IMR-90 (cell line): Measurements from ENCODE around the gene JPT2. TPM values are rescaled to one million over a fixed set of nuclear protein-coding genes. Genes with fewer than 3 reads are reported as not detected.

ENCODE experiments used
- ATAC-seq: fragments of 200-7000 bp; cut with Tn5 transposase; 2 replicates; pipeline ENCODE4 v1.9.1; 2020; ENCODE audit warnings: low read depth, mild to moderate bottlenecking, moderate library complexity
- BruUV-seq: library from RNA; stranded (reverse); fragments of 400-500 nt; replicated peaks from 2 replicates; lab custom pipeline; 2021; lab: Mats Ljungman, UMichigan
- CTCF ChIA-PET: fragments of 300-600 bp; formaldehyde crosslinking; extraction: SDS; loops from one replicate; lab custom pipeline; 2021; ENCODE audit warnings: antibody characterized with exemption; lab: Yijun Ruan, JAX
- POLR2A ChIA-PET: fragments of 300-600 bp; sonication (Branson Sonifier 250); formaldehyde crosslinking; loops from one replicate; lab custom pipeline; 2022; ENCODE audit warnings: antibody characterized with exemption; ENCODE audit not compliant: unreplicated experiment; lab: Charles Lee
- DNase-seq: peaks from one replicate; pipeline ENCODE4 v3.0.0; 2013
- H2AFZ ChIP-seq: replicated peaks from 2 replicates; pipeline ENCODE3; 2013; ENCODE audit warnings: low read length, mild to moderate bottlenecking; ENCODE audit not compliant: poor library complexity
- H2AK5ac ChIP-seq: 2 replicates; pipeline ENCODE4 v1.6.1; 2013; ENCODE audit warnings: low read depth, low read length, inconsistent platforms
- H2AK9ac ChIP-seq: replicated peaks from 2 replicates; pipeline ENCODE3; 2013; ENCODE audit warnings: mild to moderate bottlenecking, low read depth, low read length, moderate library complexity; ENCODE audit not compliant: poor library complexity
- H2BK120ac ChIP-seq: 2 replicates; pipeline ENCODE4 v1.6.1; 2013; ENCODE audit warnings: low read depth, low read length, inconsistent platforms
- H2BK15ac ChIP-seq: 3 replicates; pipeline ENCODE4 v1.6.1; 2013; ENCODE audit warnings: low read depth, low read length, inconsistent platforms
- H2BK20ac ChIP-seq: 2 replicates; pipeline ENCODE4 v1.6.1; 2013; ENCODE audit warnings: low read depth, mild to moderate bottlenecking, inconsistent platforms, low read length, moderate library complexity
- H2BK5ac ChIP-seq: 2 replicates; pipeline ENCODE4 v1.6.1; 2013; ENCODE audit warnings: mild to moderate bottlenecking, low read depth, low read length, inconsistent platforms; ENCODE audit not compliant: poor library complexity, severe bottlenecking
- H3K14ac ChIP-seq: replicated peaks from 2 replicates; pipeline ENCODE4 v1.6.1; 2013; ENCODE audit warnings: low read depth, low read length, inconsistent platforms
- H3K18ac ChIP-seq: 2 replicates; pipeline ENCODE4 v1.6.1; 2013; ENCODE audit warnings: low read depth, low read length, control low read depth
- H3K23ac ChIP-seq: 2 replicates; pipeline ENCODE4 v1.6.1; 2013; ENCODE audit warnings: low read depth, low read length, inconsistent platforms
- H3K27ac ChIP-seq: 2 replicates; pipeline ENCODE4 v1.5.1; 2013; ENCODE audit warnings: mild to moderate bottlenecking, control low read depth, low read length; ENCODE audit not compliant: insufficient read depth
- H3K27me3 ChIP-seq: 2 replicates; pipeline ENCODE4 v1.6.1; 2013; ENCODE audit warnings: low read length; ENCODE audit not compliant: control insufficient read depth, insufficient read depth
- H3K36me3 ChIP-seq: 2 replicates; pipeline ENCODE4 v1.6.1; 2013; ENCODE audit warnings: low read length, mixed read lengths; ENCODE audit not compliant: control insufficient read depth, insufficient read depth
- H3K4ac ChIP-seq: 2 replicates; pipeline ENCODE4 v1.6.1; 2013; ENCODE audit warnings: low read depth, low read length, inconsistent platforms
- H3K4me1 ChIP-seq: 2 replicates; pipeline ENCODE4 v1.6.1; 2013; ENCODE audit warnings: low read length, mixed read lengths; ENCODE audit not compliant: control insufficient read depth, insufficient read depth
- H3K4me2 ChIP-seq: 2 replicates; pipeline ENCODE4 v1.6.1; 2013; ENCODE audit warnings: low read depth, mild to moderate bottlenecking, control low read depth, low read length, moderate library complexity
- H3K4me3 ChIP-seq: 2 replicates; pipeline ENCODE4 v1.5.1; 2013; ENCODE audit warnings: low read depth, mild to moderate bottlenecking, control low read depth, low read length, moderate library complexity; ENCODE audit not compliant: insufficient read depth
- H3K56ac ChIP-seq: 2 replicates; pipeline ENCODE4 v1.6.1; 2013; ENCODE audit warnings: low read length, inconsistent platforms; ENCODE audit not compliant: insufficient read depth; ENCODE audit errors: extremely low read depth
- H3K79me1 ChIP-seq, 2 experiments: 2 replicates each; pipeline ENCODE4 v1.6.1; 2013; ENCODE audit warnings: low read length in 2 of 2, inconsistent platforms in 1 of 2, low read depth in 1 of 2
- H3K9ac ChIP-seq: 2 replicates; pipeline ENCODE4 v1.6.1; 2013; ENCODE audit warnings: low read depth, low read length, control low read depth
- H3K9me1 ChIP-seq: 2 replicates; pipeline ENCODE4 v1.6.1; 2013; ENCODE audit warnings: low read length, inconsistent platforms; ENCODE audit not compliant: insufficient read depth
- H3K9me3 ChIP-seq: 2 replicates; pipeline ENCODE4 v1.6.1; 2013; ENCODE audit warnings: low read length; ENCODE audit not compliant: control insufficient read depth, insufficient read depth
- H4K20me1 ChIP-seq: 2 replicates; pipeline ENCODE4 v1.6.1; 2013; ENCODE audit warnings: low read length, inconsistent platforms; ENCODE audit not compliant: insufficient read depth
- H4K5ac ChIP-seq: 2 replicates; pipeline ENCODE4 v1.6.1; 2013; ENCODE audit warnings: mild to moderate bottlenecking, low read depth, low read length, control low read depth
- H4K8ac ChIP-seq, 2 experiments: 2 replicates each; pipeline ENCODE4 v1.6.1; 2013; ENCODE audit warnings: low read depth in 2 of 2, low read length in 2 of 2, control low read depth in 1 of 2, inconsistent platforms in 1 of 2
- H4K91ac ChIP-seq: 2 replicates; pipeline ENCODE4 v1.6.1; 2013; ENCODE audit warnings: low read depth, low read length, inconsistent platforms; ENCODE audit not compliant: insufficient read depth
- FOS ChIP-seq: fragments of 150-350 bp; IDR thresholded peaks from 2 replicates; pipeline ENCODE4 v1.6.1; 2016; ENCODE audit warnings: low read depth, low read length
- RAD21 ChIP-seq: IDR thresholded peaks from 2 replicates; pipeline ENCODE4 v1.6.1; 2012; ENCODE audit warnings: low read length, improper control_type of control experiment
- WGBS, 2 experiments: methylation state at CpG; one replicate each; pipeline versions ENCODE4 v1.1.5 to v1.1.7; 2013; ENCODE audit warnings: missing lambda C conversion rate in 2 of 2; ENCODE audit not compliant: insufficient read length in 1 of 2; ENCODE audit errors: extremely low coverage in 2 of 2; 5-methylcytosine and 5-hydroxymethylcytosine counted together
- dilution Hi-C: fragments of 300-500 bp; cut with HindIII; formaldehyde crosslinking; loops from one replicate; pipeline ENCODE4 v1.14.3; 2018; ENCODE audit warnings: low sequenced_read_pairs; ENCODE audit not compliant: unreplicated experiment
- in situ Hi-C: fragments of 300-500 bp; cut with MboI; formaldehyde crosslinking; loops from 3 replicates; pipeline ENCODE4 v1.14.3; 2019; ENCODE audit warnings: low sequenced_read_pairs, inconsistent platforms, mixed read lengths
- intact Hi-C: fragments of 100-400 bp; cut with micrococcal nuclease; formaldehyde crosslinking; loops from 2 replicates; pipeline ENCODE4 v1.10.0; 2022
- polyA plus RNA-seq, 3 experiments: library from polyadenylated mRNA; depleted of rRNA; stranded (reverse); fragments of >200 nt; gene quantifications; 2 replicates each; pipeline ENCODE4 v1.2.3, GENCODE V29; 2012; ENCODE audit warnings: low replicate concordance in 1 of 3
- total RNA-seq: library from RNA; depleted of rRNA; stranded (reverse); fragments of >200 nt; gene quantifications from 2 replicates; pipeline ENCODE4 v1.2.3, GENCODE V29; 2012

The JPT2 gene
- total and polyA plus RNA-seq, 2 of the 4 experiments (the other 2 are of a cell fraction), result 40.0 to 41.5 TPM

GRCh38 chr16:1691956-1692355 is 13.9 kb downstream of the JPT2 start:
- H3K4me3 ChIP-seq, result no peak overlapping the region
- peak overlapping the region; percentile 58 for H2BK5ac ChIP-seq
- no peak overlapping the region; the same call in 1 of the 2 replicates for H2BK120ac ChIP-seq
- no peak overlapping the region for H2AK9ac ChIP-seq
- peak overlapping the region; percentile 34; the same call in 1 of the 2 replicates for H3K14ac ChIP-seq
- H3K4ac ChIP-seq, result peak overlapping the region; percentile 58; the same call in 1 of the 2 replicates
- H3K27me3 ChIP-seq, result no peaks in the 10 kb centered on the region
- peaks cover 5% of the 10 kb centered on the region; the same call in 1 of the 2 replicates for H3K9me1 ChIP-seq
- H3K9me3 ChIP-seq, result peaks cover 1% of the 10 kb centered on the region; the same call in 1 of the 2 replicates
- H3K27ac ChIP-seq, result no peak overlapping the region
- H3K4me2 ChIP-seq, result no peak overlapping the region
- ATAC-seq (peak; percentile 79), DNase-seq (peak; percentile 77)
- TF ChIP-seq RAD21, result no peak
- TF ChIP-seq FOS, result peak; percentile 65
- peak overlapping the region; percentile 73; the same call in 1 of the 2 replicates for H2AK5ac ChIP-seq
- H2BK20ac ChIP-seq, result no peak overlapping the region
- peak overlapping the region; percentile 63 for H2AFZ ChIP-seq
- in situ Hi-C loops, result no loop called here
- peaks cover 34% of the 10 kb centered on the region for H4K20me1 ChIP-seq
- intact Hi-C loops, result no loop called here
- H3K9ac ChIP-seq, result no peak overlapping the region
- H4K8ac ChIP-seq, result peak overlapping the region in 1 of 2 experiments; percentile 67; a peak in 1 of 4 replicates
- H3K23ac ChIP-seq, result no peak overlapping the region
- H2BK15ac ChIP-seq, result no peak overlapping the region
- dilution Hi-C loops, result no loop called here
- BruUV-seq, result no TSS peak
- WGBS, 2 experiments, result 98% methylated on average over 17 of the region's 21 CpGs; no CpG with 5 or more reads in 1 of the 2 experiments
- POLR2A ChIA-PET, result no interaction called here
- CTCF ChIA-PET, result interaction anchor here (0.6 to 1.3 kb wide), 3 partner anchors 13 to 91 kb away, joined by 3 to 7 read pairs (median 5); partner anchors contain the start of genes MAPK8IP3 and NUBP2
- H3K4me1 ChIP-seq, result peaks cover 10% of the 10 kb centered on the region
- H3K56ac ChIP-seq, result no peak overlapping the region
- peaks cover 47 to 83% of the 10 kb centered on the region in 2 experiments for H3K79me1 ChIP-seq
- H3K36me3 ChIP-seq, result peaks cover 34% of the 10 kb centered on the region
- H4K5ac ChIP-seq, result peak overlapping the region; percentile 36; the same call in 1 of the 2 replicates
- H3K18ac ChIP-seq, result no peak overlapping the region
- H4K91ac ChIP-seq, result no peak overlapping the region
